Esophagus squamous epithelium (tissue), 5 donors: ENCODE results near the gene IKZF1. TPM values are rescaled to one million over a fixed set of nuclear protein-coding genes. Genes with fewer than 3 reads are reported as not detected.

Experiments
- DNase-seq: peaks from one replicate; lab custom pipeline; 2025; lab: John Stamatoyannopoulos, UW
- H3K27ac ChIP-seq, 4 donors: fragments of 200-600 bp; sonication (generic); one replicate each; pipeline ENCODE4 v1.5.1; 2016 to 2019; ENCODE audit warnings: mild to moderate bottlenecking in 1 of 4
- H3K27me3 ChIP-seq, 4 donors: fragments of 200-600 bp; sonication (generic); 1 replicate in 3 of 4; 2 replicates in 1 of 4; pipeline versions ENCODE4 v1.5.1 to v1.6.0; 2017 to 2021; ENCODE audit warnings: antibody characterized with exemption in 1 of 4
- H3K36me3 ChIP-seq, 3 donors: fragments of 200-600 bp; sonication (generic); one replicate each; pipeline ENCODE4 v1.5.1; 2016 to 2019
- H3K4me1 ChIP-seq, 3 donors: fragments of 200-600 bp; sonication (generic); one replicate each; pipeline ENCODE4 v1.5.1; 2017 to 2019
- H3K4me3 ChIP-seq, 4 donors: fragments of 200-600 bp; sonication (generic); 1 replicate in 3 of 4; 2 replicates in 1 of 4; pipeline ENCODE4 v1.5.1; 2016 to 2019; ENCODE audit warnings: mild to moderate bottlenecking in 2 of 4, moderate library complexity in 1 of 4
- H3K9me3 ChIP-seq, 3 donors: fragments of 200-600 bp; sonication (generic); one replicate each; pipeline ENCODE4 v1.5.1; 2016 to 2019
- POLR2A ChIP-seq, 4 donors: fragments of 450-650 bp; IDR thresholded peaks; one replicate each; pipeline ENCODE4 v1.6.1; 2017; ENCODE audit warnings: antibody characterized with exemption in 4 of 4, mild to moderate bottlenecking in 4 of 4, moderate library complexity in 3 of 4
- WGBS, 2 donors: methylation state at CpG; one replicate each; pipeline ENCODE4 v1.1.5; 2018; 5-methylcytosine and 5-hydroxymethylcytosine counted together
- intact Hi-C: fragments of 100-400 bp; cut with DNase I; formaldehyde crosslinking; loops from one replicate; pipeline ENCODE4 v1.15.0; 2022
- total RNA-seq, 4 donors: library from RNA; depleted of rRNA; stranded (reverse); fragments of >200 nt; gene quantifications; one replicate each; pipeline ENCODE4 v1.1.0, GENCODE V29; 2016
- TF ChIP-seq, protein P1 (sequence below), 6 experiments: fragments of 450-650 bp in 4 of 6; fragments of 200-600 bp in 2 of 6; sonication (generic) in 2 of 6; IDR thresholded peaks; one replicate each; pipeline ENCODE4 v1.5.1; 2016 to 2019; ENCODE audit warnings: antibody characterized with exemption in 6 of 6, mild to moderate bottlenecking in 4 of 6, moderate library complexity in 4 of 6
- donor health status: DM: yes; HTN: yes; CAD: no.

The IKZF1 gene
- 10 to 100 TPM in 2 of 4 donors, 1 to 10 TPM in 2; 4.9 to 29.6 (median 8.4) TPM for total RNA-seq

DNA sequence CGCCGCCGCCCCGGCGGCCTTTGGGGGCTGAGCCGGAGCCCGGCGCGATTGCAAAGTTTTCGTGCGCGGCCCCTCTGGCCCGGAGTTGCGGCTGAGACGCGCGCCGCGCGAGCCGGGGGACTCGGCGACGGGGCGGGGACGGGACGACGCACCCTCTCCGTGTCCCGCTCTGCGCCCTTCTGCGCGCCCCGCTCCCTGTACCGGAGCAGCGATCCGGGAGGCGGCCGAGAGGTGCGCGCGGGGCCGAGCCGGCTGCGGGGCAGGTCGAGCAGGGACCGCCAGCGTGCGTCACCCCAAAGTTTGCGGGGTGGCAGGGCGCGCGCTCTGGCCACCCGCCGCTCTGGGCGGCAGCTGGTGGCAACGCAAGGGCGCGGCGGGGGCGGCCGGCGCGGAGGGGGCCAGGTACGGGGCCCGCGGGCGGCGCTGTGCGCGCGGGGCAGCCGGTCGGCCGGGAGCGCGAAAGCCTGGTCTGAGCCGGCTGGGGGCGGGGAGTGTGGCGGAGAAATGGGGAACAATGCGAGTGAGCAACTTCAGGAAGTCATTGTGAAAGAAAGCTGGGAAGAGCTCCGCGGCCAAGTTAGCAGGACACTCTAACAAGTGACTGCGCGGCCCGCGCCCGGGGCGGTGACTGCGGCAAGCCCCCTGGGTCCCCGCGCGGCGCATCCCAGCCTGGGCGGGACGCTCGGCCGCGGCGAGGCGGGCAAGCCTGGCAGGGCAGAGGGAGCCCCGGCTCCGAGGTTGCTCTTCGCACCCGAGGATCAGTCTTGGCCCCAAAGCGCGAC is at the start of gene IKZF1:
TSS of gene IKZF1 (plus strand) at position 588 of the 782 bp plus-strand sequence. CDS start 14,346 bp downstream, outside the sequence.
- Histone ChIP-seq H3K4me3 (peak within 1 kb of the TSS; percentile 29 to 73 (median 50)), H3K9me3 (no peaks in the 10 kb centered on the region), H3K27me3 (peaks cover 0 to 76% (median 0%) of the 10 kb centered on the region in 4 donors), H3K4me1 (peaks cover 0 to 16% (median 7%) of the 10 kb centered on the region in 3 donors), H3K27ac (peak within 1 kb of the TSS; percentile 68 to 85 (median 78)), H3K36me3 (no peaks in the 10 kb centered on the region)
- no peak for DNase-seq
- intact Hi-C loops = no loop called here
- TF ChIP-seq, protein P1, sequence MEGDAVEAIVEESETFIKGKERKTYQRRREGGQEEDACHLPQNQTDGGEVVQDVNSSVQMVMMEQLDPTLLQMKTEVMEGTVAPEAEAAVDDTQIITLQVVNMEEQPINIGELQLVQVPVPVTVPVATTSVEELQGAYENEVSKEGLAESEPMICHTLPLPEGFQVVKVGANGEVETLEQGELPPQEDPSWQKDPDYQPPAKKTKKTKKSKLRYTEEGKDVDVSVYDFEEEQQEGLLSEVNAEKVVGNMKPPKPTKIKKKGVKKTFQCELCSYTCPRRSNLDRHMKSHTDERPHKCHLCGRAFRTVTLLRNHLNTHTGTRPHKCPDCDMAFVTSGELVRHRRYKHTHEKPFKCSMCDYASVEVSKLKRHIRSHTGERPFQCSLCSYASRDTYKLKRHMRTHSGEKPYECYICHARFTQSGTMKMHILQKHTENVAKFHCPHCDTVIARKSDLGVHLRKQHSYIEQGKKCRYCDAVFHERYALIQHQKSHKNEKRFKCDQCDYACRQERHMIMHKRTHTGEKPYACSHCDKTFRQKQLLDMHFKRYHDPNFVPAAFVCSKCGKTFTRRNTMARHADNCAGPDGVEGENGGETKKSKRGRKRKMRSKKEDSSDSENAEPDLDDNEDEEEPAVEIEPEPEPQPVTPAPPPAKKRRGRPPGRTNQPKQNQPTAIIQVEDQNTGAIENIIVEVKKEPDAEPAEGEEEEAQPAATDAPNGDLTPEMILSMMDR (IDR thresholded peaks at IDR 0.05) = no peak
- peak in 2 of 4 donors; percentile 45 to 60 for TF ChIP-seq POLR2A (IDR thresholded peaks at IDR 0.05)
- WGBS, 2 donors = 0 to 1% methylated on average over 6 to 34 of the region's 107 CpGs

DNA sequence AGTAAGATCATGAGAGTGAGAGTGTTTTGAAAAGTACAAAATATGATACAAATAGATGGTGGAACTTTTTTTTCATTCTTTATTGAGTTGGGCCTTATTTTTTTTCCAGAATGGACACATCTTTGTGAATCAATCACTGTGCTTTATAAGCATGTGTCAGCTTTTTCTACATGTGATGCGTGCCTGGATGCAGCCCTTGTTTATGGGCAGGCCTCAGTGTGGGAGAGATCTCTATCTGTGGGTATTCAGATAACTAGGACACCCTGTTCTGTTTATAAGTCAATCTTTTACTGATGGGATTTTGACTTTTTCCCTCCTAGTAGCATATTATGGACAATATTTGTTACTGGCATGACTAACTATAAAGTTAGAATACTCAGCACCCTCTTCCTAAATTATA is 42.9 kb upstream of the IKZF1 start:
- Histone ChIP-seq H3K36me3 (no peaks in the 10 kb centered on the region), H3K27me3 (no peaks in the 10 kb centered on the region), H3K9me3 (no peaks in the 10 kb centered on the region), H3K4me3 (no peak overlapping the region), H3K27ac (no peak overlapping the region), H3K4me1 (peaks cover 0 to 13% (median 0%) of the 10 kb centered on the region in 3 donors)
- TF ChIP-seq, protein P1 (IDR thresholded peaks at IDR 0.05) = no peak
- no peak for TF ChIP-seq POLR2A (IDR thresholded peaks at IDR 0.05)
- intact Hi-C loops = no loop called here
- no peak for DNase-seq
- WGBS, 2 donors = 61 to 73% methylated on average over 1 of the region's 1 CpG

DNA sequence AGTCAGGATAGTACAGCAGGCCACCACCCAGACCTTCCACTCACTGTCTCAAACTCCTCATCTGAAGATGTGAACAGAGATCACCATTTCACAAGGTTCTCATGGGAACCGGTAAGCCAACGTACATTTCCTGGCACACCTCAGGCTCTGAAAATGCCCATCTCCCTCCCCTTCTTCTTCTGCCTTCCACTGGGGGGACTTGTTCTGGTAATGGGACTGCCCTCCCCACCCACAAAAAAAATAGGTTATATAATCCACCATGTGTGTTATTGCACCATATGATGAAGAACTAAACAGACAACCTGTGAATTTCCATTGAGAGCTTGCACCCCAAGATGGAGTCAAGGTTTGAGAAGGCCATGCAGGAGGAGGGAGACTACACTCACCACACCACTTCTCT is 42.1 kb upstream of the IKZF1 start:
- intact Hi-C loops = no loop called here
- H3K4me1 ChIP-seq = peaks cover 0 to 15% (median 3%) of the 10 kb centered on the region in 3 donors
- no peaks in the 10 kb centered on the region for H3K27me3 ChIP-seq
- no peak overlapping the region for H3K4me3 ChIP-seq
- WGBS, 2 donors = 78 to 85% methylated on average over 2 of the region's 2 CpGs
- peak overlapping the region in 2 of 4 donors; percentile 34 to 36 for H3K27ac ChIP-seq
- H3K36me3 ChIP-seq = no peaks in the 10 kb centered on the region
- TF ChIP-seq, protein P1 (IDR thresholded peaks at IDR 0.05) = no peak
- TF ChIP-seq POLR2A (IDR thresholded peaks at IDR 0.05) = no peak
- H3K9me3 ChIP-seq = no peaks in the 10 kb centered on the region
- DNase-seq = no peak

DNA sequence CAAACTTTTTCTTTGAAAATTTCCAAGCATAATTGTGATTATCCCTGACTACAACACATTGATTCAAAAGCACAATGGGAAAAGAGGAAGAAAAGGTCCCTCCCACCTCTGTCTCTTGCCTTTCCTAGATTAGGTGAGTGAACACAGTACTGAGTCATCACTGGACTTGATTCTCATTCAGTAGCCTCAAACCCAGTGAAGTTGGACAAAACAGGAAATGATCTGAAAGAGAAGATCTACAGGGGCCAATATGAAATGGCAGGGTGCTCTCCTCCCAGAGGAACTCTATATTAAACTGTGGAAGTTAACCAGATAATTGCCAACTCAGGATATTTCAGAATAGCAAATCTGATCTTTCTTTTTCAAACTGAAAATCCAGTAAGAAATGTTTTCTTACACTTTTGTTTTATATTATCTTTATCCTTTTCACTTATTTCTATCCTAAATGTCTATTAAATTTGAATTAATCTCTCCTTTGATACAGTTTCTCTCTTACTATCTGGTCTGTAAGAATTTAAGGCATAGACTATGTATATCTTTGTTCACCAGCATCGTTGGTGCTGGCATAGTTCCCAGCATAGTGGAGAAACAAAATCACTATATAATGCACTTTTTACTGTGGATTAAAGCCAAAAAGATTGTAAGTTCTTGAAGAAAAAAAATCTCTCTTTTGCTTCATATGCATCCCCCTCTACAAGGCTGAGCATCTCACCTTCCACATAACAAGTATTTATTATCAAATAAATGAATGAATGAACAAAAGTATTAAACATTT is 41.4 kb upstream of the IKZF1 start:
- Histone ChIP-seq H3K4me3 (no peak overlapping the region), H3K36me3 (no peaks in the 10 kb centered on the region), H3K27ac (peak overlapping the region in 1 of 4 donors; percentile 36), H3K9me3 (no peaks in the 10 kb centered on the region), H3K27me3 (no peaks in the 10 kb centered on the region), H3K4me1 (peaks cover 0 to 22% (median 8%) of the 10 kb centered on the region in 3 donors)
- no peak for DNase-seq
- intact Hi-C loops = no loop called here
- WGBS, 2 donors = 4 to 10% methylated on average over 1 of the region's 1 CpG
- TF ChIP-seq, protein P1 (IDR thresholded peaks at IDR 0.05) = no peak
- TF ChIP-seq POLR2A (IDR thresholded peaks at IDR 0.05) = no peak
